Raji (cell line): ENCODE results near the gene OR13C4.

Experiments used
- POLR2A ChIP-seq: IDR thresholded peaks from 2 replicates; pipeline ENCODE4 v1.6.1; 2011; ENCODE audit warnings: low read depth, low read length, control low read depth; ENCODE audit not compliant: insufficient read depth

The OR13C4 gene

DNA sequence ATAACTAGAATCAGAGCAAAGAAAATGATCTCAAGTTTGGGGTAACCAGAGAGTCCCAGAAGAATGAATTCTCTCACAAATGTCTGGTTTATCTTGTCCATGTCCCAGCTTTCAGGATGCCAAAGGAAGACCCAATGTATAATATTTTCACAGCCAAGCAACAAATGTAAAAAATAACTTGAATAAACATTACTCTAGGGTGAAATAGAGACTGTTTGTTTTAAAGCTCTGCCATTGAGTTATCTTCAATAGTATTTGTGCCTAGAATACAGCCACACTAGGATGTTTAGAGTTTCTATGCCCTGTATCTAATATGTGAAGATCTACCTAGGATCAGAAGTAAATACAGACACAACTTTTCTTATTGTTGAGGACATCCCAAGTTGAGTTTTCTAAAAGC lies at the start of gene OR13C4:
OR13C4 (minus strand) TSS at position 101 of the 400 bp plus-strand sequence; CDS start at position 101, 0 bp downstream.
- TF ChIP-seq POLR2A = no peak

GRCh38 chr9:104575456-104575855 lies 48.4 kb upstream of the OR13C4 start:
- TF ChIP-seq POLR2A = no peak

- TF ChIP-seq POLR2A = no peak
Observed at GRCh38 chr9:104572612-104573011, 45.6 kb upstream of the OR13C4 start.

DNA sequence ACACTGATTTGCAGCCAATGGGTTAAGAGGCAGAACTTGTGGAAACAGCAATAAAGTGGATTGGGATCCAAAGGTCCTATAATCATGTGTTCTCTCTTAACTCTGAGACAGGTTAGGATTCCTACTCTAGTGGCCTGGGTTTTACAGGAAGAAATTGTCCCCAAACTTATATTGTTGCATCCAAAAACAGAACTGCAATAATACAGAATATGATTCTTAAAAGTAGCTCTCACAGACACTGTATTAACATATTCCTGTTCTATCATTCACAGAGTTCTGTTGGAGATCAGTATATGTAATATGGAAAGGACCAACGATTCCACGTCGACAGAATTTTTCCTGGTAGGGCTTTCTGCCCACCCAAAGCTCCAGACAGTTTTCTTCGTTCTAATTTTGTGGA lies 41.9 kb upstream of the OR13C4 start, which contains the start of gene OR13C8:
OR13C8 (plus strand) TSS at position 301 of the 400 bp plus-strand sequence; CDS start at position 301, 0 bp downstream.
- TF ChIP-seq POLR2A = no peak

GRCh38 chr9:104564358-104564757 lies 37.3 kb upstream of the OR13C4 start:
- no peak for TF ChIP-seq POLR2A

- no peak for TF ChIP-seq POLR2A
Observed at GRCh38 chr9:104556830-104557634, 30.0 kb upstream of the OR13C4 start.

DNA sequence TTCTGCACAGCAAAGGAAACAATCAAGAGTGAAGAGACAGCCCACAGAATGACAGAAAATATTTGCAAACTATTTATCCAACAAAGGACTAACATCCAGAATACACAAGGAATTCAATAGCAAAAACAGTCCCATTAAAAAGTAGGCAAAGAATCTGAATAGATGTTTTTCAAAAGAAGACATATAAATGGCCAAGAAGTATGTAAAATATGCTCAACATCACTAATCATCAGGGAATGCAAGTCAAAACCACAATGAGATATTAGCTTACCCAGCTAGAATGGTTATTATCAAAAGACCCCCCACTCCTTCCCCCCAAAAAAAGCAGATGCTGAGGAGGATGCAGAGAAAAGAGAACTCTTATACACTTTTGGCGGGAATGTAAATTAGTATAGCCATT lies 28.5 kb upstream of the OR13C4 start:
- TF ChIP-seq POLR2A = no peak

- TF ChIP-seq POLR2A = no peak
Observed at GRCh38 chr9:104553261-104553660, 26.3 kb upstream of the OR13C4 start.

GRCh38 chr9:104544644-104545043 lies 17.6 kb upstream of the OR13C4 start:
- no peak for TF ChIP-seq POLR2A

- no peak for TF ChIP-seq POLR2A
Observed at GRCh38 chr9:104539275-104539674, 12.3 kb upstream of the OR13C4 start.

- no peak for TF ChIP-seq POLR2A
Observed at GRCh38 chr9:104536756-104537155, 9.7 kb upstream of the OR13C4 start, which contains the start of gene OR13C3. Gene OR13C3 (minus strand): TSS chr9:104536856. CDS start chr9:104536723, 133 bp downstream.

DNA sequence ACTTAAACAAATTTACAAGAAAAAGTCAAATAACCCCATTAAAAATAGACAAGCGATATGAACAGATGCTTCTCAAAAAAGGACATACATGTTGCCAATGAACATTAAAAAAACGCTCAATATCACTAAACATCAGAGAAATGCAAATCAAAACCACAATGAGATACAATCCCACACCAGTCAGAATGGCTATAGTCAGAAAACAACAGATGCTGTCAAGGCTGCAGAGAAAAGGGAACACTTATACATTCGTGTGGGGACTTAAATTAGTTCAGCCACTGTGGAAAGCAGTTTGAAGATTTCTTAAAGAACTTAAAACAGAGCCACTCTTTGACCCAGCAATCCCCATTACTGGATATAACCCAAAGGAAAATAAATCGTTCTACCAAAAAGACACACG lies 12.1 kb downstream of the OR13C4 start:
- no peak for TF ChIP-seq POLR2A

DNA sequence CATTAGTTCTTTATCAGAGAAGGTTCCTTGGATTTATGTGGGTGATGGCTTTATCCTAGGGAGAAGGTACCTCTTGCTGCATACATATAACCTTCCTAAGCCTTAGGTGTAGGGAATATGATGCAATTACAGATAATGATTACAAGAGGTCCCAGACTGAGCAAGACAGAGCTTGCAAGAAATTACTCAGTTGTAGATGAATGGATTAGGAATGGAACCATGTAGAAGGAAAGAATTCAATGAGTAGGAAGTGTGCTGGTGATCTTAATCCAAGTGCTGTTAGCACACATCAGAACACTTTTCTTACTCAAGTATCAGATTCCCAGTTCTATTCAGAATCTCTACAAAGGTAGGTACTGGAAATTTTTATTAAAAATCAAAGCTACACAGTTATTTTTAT lies 20.4 kb downstream of the OR13C4 start:
- TF ChIP-seq POLR2A = no peak

DNA sequence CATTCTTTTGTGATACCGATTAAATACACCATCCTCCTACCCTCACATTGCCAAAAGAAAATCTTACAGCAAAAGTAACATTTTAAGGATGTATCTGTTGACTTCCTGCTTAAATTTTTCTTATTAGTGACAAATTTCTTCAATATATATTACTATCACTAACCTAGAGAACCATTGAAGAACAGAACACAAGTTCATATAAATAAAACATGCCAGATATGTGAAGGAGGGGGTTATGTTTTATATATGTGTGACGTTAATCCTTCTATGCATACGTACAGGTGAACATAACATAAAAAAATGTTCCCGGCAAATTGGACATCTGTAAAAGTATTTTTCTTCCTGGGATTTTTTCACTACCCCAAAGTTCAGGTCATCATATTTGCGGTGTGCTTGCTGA lies 23.0 kb downstream of the OR13C4 start, which contains the start of gene OR13F1:
OR13F1 (plus strand) TSS at position 301 of the 400 bp plus-strand sequence; CDS start at position 301, 0 bp downstream.
- TF ChIP-seq POLR2A = no peak

DNA sequence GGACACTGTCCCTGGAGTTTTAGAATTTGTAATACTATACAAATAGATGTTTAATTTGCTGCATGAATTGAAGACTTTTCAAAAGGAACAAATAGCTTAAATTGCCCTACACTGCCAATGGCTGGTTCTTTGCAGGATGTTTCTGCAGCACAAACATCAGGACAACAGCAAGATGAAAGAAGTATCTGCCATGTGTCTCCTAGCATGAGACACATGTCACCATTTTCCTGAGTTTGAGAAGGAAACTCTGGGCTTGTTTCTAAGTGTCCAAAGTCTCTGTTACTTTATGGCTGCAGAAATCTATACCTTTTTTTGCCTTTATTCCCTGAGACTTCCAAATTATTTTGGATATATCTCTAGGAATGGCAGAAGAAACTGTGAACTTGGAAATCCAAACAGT lies 23.6 kb downstream of the OR13C4 start:
- no peak for TF ChIP-seq POLR2A

DNA sequence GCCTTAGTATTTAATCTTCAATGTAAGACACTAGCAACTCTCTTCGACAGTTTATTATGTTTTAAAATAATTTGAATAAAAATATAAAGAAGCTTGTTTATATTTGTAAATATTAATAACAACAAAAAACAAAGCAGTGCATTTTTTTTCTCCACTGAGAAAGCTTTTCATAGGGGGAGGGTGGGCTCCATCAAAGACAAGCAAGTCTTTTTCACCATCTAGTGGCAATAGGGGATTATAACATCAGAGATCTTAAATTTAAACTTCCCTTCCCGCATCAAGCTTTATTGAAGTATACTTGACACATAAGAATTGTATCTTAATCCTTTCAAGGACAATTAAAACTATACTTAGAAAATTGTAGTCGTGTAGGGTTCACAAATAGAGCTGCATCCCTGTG lies 32.2 kb downstream of the OR13C4 start:
- TF ChIP-seq POLR2A = no peak
